Right cardiac atrium (tissue), 5 donors: ENCODE measurements around the gene FNDC3A. TPM values are rescaled to one million over a fixed set of nuclear protein-coding genes. Genes with fewer than 3 reads are reported as not detected.
"Not testable (repeated sequence)": the region's sequence is repeated elsewhere in the genome, so short reads cannot be mapped to it uniquely, and the experiment has no call there.

Experiments used
- ATAC-seq, 2 donors: fragments of 200-7000 bp; cut with Tn5 transposase; one replicate each; pipeline versions ENCODE4 v1.8.0 to v1.9.1; 2020; ENCODE audit warnings: moderate library complexity in 2 of 2, mild to moderate bottlenecking in 1 of 2
- DNase-seq, 3 donors: peaks; one replicate each; pipeline ENCODE4 v3.0.0-alpha.2; 2020
- H3K27ac ChIP-seq: one replicate; pipeline ENCODE4 v1.5.1; 2013; ENCODE audit warnings: mild to moderate bottlenecking, low read length, control low read depth, moderate library complexity
- H3K27me3 ChIP-seq: one replicate; pipeline ENCODE4 v1.6.1; 2013; ENCODE audit not compliant: control insufficient read depth, insufficient read depth
- H3K4me1 ChIP-seq: one replicate; pipeline ENCODE4 v1.6.1; 2013; ENCODE audit warnings: low read length; ENCODE audit not compliant: control insufficient read depth, insufficient read depth
- H3K4me3 ChIP-seq: one replicate; pipeline ENCODE4 v1.5.1; 2013; ENCODE audit warnings: low read length, control low read depth
- H3K9me3 ChIP-seq: one replicate; pipeline ENCODE4 v1.6.1; 2013; ENCODE audit warnings: low read length; ENCODE audit not compliant: control insufficient read depth
- WGBS: extraction: QIAGEN DNeasy Blood & Tissue Kit; methylation state at CpG from one replicate; pipeline ENCODE4 v1.1.7; 2013; 5-methylcytosine and 5-hydroxymethylcytosine counted together
- intact Hi-C, 4 donors: fragments of 100-400 bp; cut with DNase I; formaldehyde crosslinking; loops; one replicate each; pipeline versions ENCODE4 v1.11.0 to v1.14.0; 2022 to 2023
- polyA plus RNA-seq: library from polyadenylated mRNA; stranded (reverse); fragments of 200-250 nt; gene quantifications from one replicate; pipeline ENCODE4 v1.2.3, GENCODE V29; 2013
- total RNA-seq, 4 donors: library from RNA; stranded (reverse); fragmentation: NEBNext Ultra II Directional; extraction: Animal tissue kit (Norgen Biotek cat#: 25700); gene quantifications; one replicate each; pipeline ENCODE4 v1.2.1, GENCODE V29; 2021
- donor health status: healthy with polysubstance abuse.
- donor health status: DM: no; HTN: yes; CAD: no.
- donor health status: DM: no; HTN: no; CAD: no.
- donor health status: DM: no; HTN: yes; CAD: no; lungs with severe emphysema.
- donor health status: DM: yes; HTN: yes; CAD: no.

FNDC3A gene
- total and polyA plus RNA-seq, 5 donors = 9.6 to 35.7 (median 23.9) TPM

GRCh38 chr13:49063497-49063896 lies 87.8 kb downstream of the FNDC3A start:
- 44% methylated on average over 1 of the region's 1 CpG for WGBS
- intact Hi-C loops = no loop called here
- DNase-seq (no peak), ATAC-seq (no peak)
- H3K27ac ChIP-seq = no peak overlapping the region
- no peaks in the 10 kb centered on the region for H3K4me1 ChIP-seq
- H3K4me3 ChIP-seq = no peak overlapping the region
- no peaks in the 10 kb centered on the region for H3K27me3 ChIP-seq
- H3K9me3 ChIP-seq = no peaks in the 10 kb centered on the region

- Histone ChIP-seq H3K27me3 (no peaks in the 10 kb centered on the region), H3K27ac (no peak overlapping the region), H3K4me3 (no peak overlapping the region), H3K4me1 (no peaks in the 10 kb centered on the region), H3K9me3 (no peaks in the 10 kb centered on the region)
- DNase-seq = no peak
- 97% methylated on average over 3 of the region's 3 CpGs for WGBS
- intact Hi-C loops = no loop called here
- ATAC-seq = no peak
Measured at GRCh38 chr13:49064476-49064875, 88.8 kb downstream of the FNDC3A start.

GRCh38 chr13:49066856-49067255 lies 91.1 kb downstream of the FNDC3A start:
- H3K4me3 ChIP-seq = no peak overlapping the region
- H3K27ac ChIP-seq = no peak overlapping the region
- no peaks in the 10 kb centered on the region for H3K4me1 ChIP-seq
- WGBS = 76% methylated on average over 2 of the region's 2 CpGs
- intact Hi-C loops = no loop called here
- no peaks in the 10 kb centered on the region for H3K27me3 ChIP-seq
- no peak for ATAC-seq
- no peaks in the 10 kb centered on the region for H3K9me3 ChIP-seq
- DNase-seq = no peak

- H3K4me3 ChIP-seq, intact Hi-C loops, H3K9me3 ChIP-seq, ATAC-seq, H3K27me3 ChIP-seq, DNase-seq, H3K27ac ChIP-seq, H3K4me1 ChIP-seq: not testable (repeated sequence)
- WGBS = 98% methylated on average over 1 of the region's 1 CpG
Measured at GRCh38 chr13:49068498-49068897, 92.8 kb downstream of the FNDC3A start.

GRCh38 chr13:49070021-49070420 lies 94.3 kb downstream of the FNDC3A start:
- 96% methylated on average over 6 of the region's 6 CpGs for WGBS
- H3K27me3 ChIP-seq, H3K9me3 ChIP-seq, intact Hi-C loops, ATAC-seq, H3K27ac ChIP-seq, DNase-seq, H3K4me1 ChIP-seq, H3K4me3 ChIP-seq: not testable (repeated sequence)

GRCh38 chr13:49071341-49071937 lies 95.7 kb downstream of the FNDC3A start:
- WGBS = 94% methylated on average over 1 of the region's 1 CpG

GRCh38 chr13:49082653-49083536 lies 107.2 kb downstream of the FNDC3A start:
- no peak for ATAC-seq
- no peak overlapping the region for H3K27ac ChIP-seq
- intact Hi-C loops = no loop called here
- 83% methylated on average over 4 of the region's 4 CpGs for WGBS
- H3K27me3 ChIP-seq = no peaks in the 10 kb centered on the region
- H3K9me3 ChIP-seq = no peaks in the 10 kb centered on the region
- no peak for DNase-seq
- H3K4me3 ChIP-seq = no peak overlapping the region
- no peaks in the 10 kb centered on the region for H3K4me1 ChIP-seq

More at GRCh38 chr13:49071341-49071937, 95.7 kb downstream of the FNDC3A start:
- DNase-seq (no peak), ATAC-seq (no peak)
- no peaks in the 10 kb centered on the region for H3K9me3 ChIP-seq
- intact Hi-C loops = no loop called here
- no peaks in the 10 kb centered on the region for H3K27me3 ChIP-seq
- H3K4me3 ChIP-seq = no peak overlapping the region
- no peak overlapping the region for H3K27ac ChIP-seq
- H3K4me1 ChIP-seq = no peaks in the 10 kb centered on the region

GRCh38 chr13:49084961-49085360 lies 109.2 kb downstream of the FNDC3A start:
- intact Hi-C loops = no loop called here
- Histone ChIP-seq H3K4me3 (no peak overlapping the region), H3K27me3 (no peaks in the 10 kb centered on the region), H3K4me1 (no peaks in the 10 kb centered on the region), H3K27ac (no peak overlapping the region), H3K9me3 (no peaks in the 10 kb centered on the region)
- 91% methylated on average over 3 of the region's 3 CpGs for WGBS
- no peak for ATAC-seq
- DNase-seq = no peak

GRCh38 chr13:49086722-49087121 lies 111.0 kb downstream of the FNDC3A start:
- ATAC-seq = no peak
- WGBS = 48% methylated on average over 2 of the region's 2 CpGs
- intact Hi-C loops = no loop called here

GRCh38 chr13:49093376-49093775 lies 117.7 kb downstream of the FNDC3A start:
- intact Hi-C loops = no loop called here
- DNase-seq (no peak), ATAC-seq (no peak)
- Histone ChIP-seq H3K4me3 (no peak overlapping the region), H3K9me3 (no peaks in the 10 kb centered on the region), H3K27ac (no peak overlapping the region), H3K27me3 (no peaks in the 10 kb centered on the region), H3K4me1 (no peaks in the 10 kb centered on the region)
- WGBS = 95% methylated on average over 5 of the region's 5 CpGs

More at GRCh38 chr13:49086722-49087121, 111.0 kb downstream of the FNDC3A start:
- Histone ChIP-seq H3K27me3 (no peaks in the 10 kb centered on the region), H3K4me1 (no peaks in the 10 kb centered on the region), H3K4me3 (no peak overlapping the region), H3K9me3 (no peaks in the 10 kb centered on the region), H3K27ac (no peak overlapping the region)
- DNase-seq = no peak

GRCh38 chr13:49097374-49097773 lies 121.7 kb downstream of the FNDC3A start:
- no peaks in the 10 kb centered on the region for H3K4me1 ChIP-seq
- ATAC-seq (peak in 1 of 2 donors; percentile 53), DNase-seq (no peak)
- H3K27ac ChIP-seq = no peak overlapping the region
- intact Hi-C loops = no loop called here
- H3K4me3 ChIP-seq = no peak overlapping the region
- WGBS = 94% methylated on average over 2 of the region's 2 CpGs
- no peaks in the 10 kb centered on the region for H3K27me3 ChIP-seq
- H3K9me3 ChIP-seq = no peaks in the 10 kb centered on the region
